HUES48 (cell line): ENCODE data around the gene UMPS.

Experiments
- H3K27ac ChIP-seq: one replicate; pipeline ENCODE4 v1.7.0; 2013; ENCODE audit warnings: low read depth, low read length, inconsistent platforms
- H3K27me3 ChIP-seq: 2 replicates; pipeline ENCODE4 v1.6.1; 2013; ENCODE audit warnings: mild to moderate bottlenecking, low read length; ENCODE audit not compliant: control insufficient read depth, insufficient read depth
- H3K36me3 ChIP-seq: 2 replicates; pipeline ENCODE4 v1.6.1; 2013; ENCODE audit warnings: low read length; ENCODE audit not compliant: control insufficient read depth, insufficient read depth
- H3K4me1 ChIP-seq: 2 replicates; pipeline ENCODE4 v1.6.1; 2013; ENCODE audit warnings: mild to moderate bottlenecking, low read length; ENCODE audit not compliant: control insufficient read depth, insufficient read depth
- H3K4me3 ChIP-seq: 2 replicates; pipeline ENCODE4 v1.5.1; 2013; ENCODE audit warnings: mild to moderate bottlenecking, low read depth, low read length
- H3K9ac ChIP-seq: 2 replicates; pipeline ENCODE4 v1.6.1; 2013; ENCODE audit warnings: mild to moderate bottlenecking, low read depth, low read length, moderate library complexity
- H3K9me3 ChIP-seq: 2 replicates; pipeline ENCODE4 v1.6.1; 2013; ENCODE audit warnings: low read length; ENCODE audit not compliant: control insufficient read depth, insufficient read depth

Gene UMPS

GRCh38 chr3:124730129-124730940 lies at the start of gene UMPS:
Gene UMPS, plus strand, starts transcription at chr3:124730452. Its CDS starts 20 bp downstream, at chr3:124730472.
- H3K9ac ChIP-seq: peak within 1 kb of the TSS; percentile 98
- H3K27ac ChIP-seq: peak within 1 kb of the TSS; percentile 84
- H3K36me3 ChIP-seq: peaks cover 28% of the 10 kb centered on the region
- H3K27me3 ChIP-seq: peaks cover 6% of the 10 kb centered on the region
- H3K4me3 ChIP-seq: peak within 1 kb of the TSS; percentile 98
- H3K4me1 ChIP-seq: peaks cover 4% of the 10 kb centered on the region
- no peaks in the 10 kb centered on the region for H3K9me3 ChIP-seq

GRCh38 chr3:124680521-124680920 lies 49.7 kb upstream of the UMPS start:
- Histone ChIP-seq H3K9ac (no peak overlapping the region), H3K4me3 (no peak overlapping the region), H3K36me3 (no peaks in the 10 kb centered on the region)

GRCh38 chr3:124682263-124682662 lies 48.0 kb upstream of the UMPS start:
- Histone ChIP-seq H3K36me3 (no peaks in the 10 kb centered on the region), H3K9ac (no peak overlapping the region)

More at GRCh38 chr3:124680521-124680920, 49.7 kb upstream of the UMPS start:
- H3K9me3 ChIP-seq: no peaks in the 10 kb centered on the region
- H3K4me1 ChIP-seq: no peaks in the 10 kb centered on the region
- H3K27ac ChIP-seq: no peak overlapping the region
- no peaks in the 10 kb centered on the region for H3K27me3 ChIP-seq

GRCh38 chr3:124684459-124684858 lies 45.8 kb upstream of the UMPS start:
- Histone ChIP-seq H3K27me3 (no peaks in the 10 kb centered on the region), H3K4me1 (0 out of 2 replicates have a peak, but pooled peaks cover 2% of the 10 kb centered on the region), H3K27ac (no peak overlapping the region), H3K4me3 (no peak overlapping the region), H3K9ac (no peak overlapping the region), H3K9me3 (no peaks in the 10 kb centered on the region), H3K36me3 (no peaks in the 10 kb centered on the region)

More at GRCh38 chr3:124682263-124682662, 48.0 kb upstream of the UMPS start:
- Histone ChIP-seq H3K27ac (no peak overlapping the region), H3K9me3 (no peaks in the 10 kb centered on the region), H3K27me3 (no peaks in the 10 kb centered on the region), H3K4me3 (no peak overlapping the region), H3K4me1 (no peaks in the 10 kb centered on the region)

GRCh38 chr3:124685067-124685466 lies 45.2 kb upstream of the UMPS start:
- H3K4me1 ChIP-seq: 0 out of 2 replicates have a peak, but pooled peaks cover 2% of the 10 kb centered on the region
- H3K9ac ChIP-seq: no peak overlapping the region
- H3K9me3 ChIP-seq: no peaks in the 10 kb centered on the region
- no peak overlapping the region for H3K27ac ChIP-seq
- no peak overlapping the region for H3K4me3 ChIP-seq
- no peaks in the 10 kb centered on the region for H3K36me3 ChIP-seq
- H3K27me3 ChIP-seq: no peaks in the 10 kb centered on the region

GRCh38 chr3:124685481-124685880 lies 44.8 kb upstream of the UMPS start:
- no peaks in the 10 kb centered on the region for H3K9me3 ChIP-seq
- no peak overlapping the region for H3K4me3 ChIP-seq
- H3K36me3 ChIP-seq: no peaks in the 10 kb centered on the region
- 0 out of 2 replicates have a peak, but pooled peaks cover 2% of the 10 kb centered on the region for H3K4me1 ChIP-seq
- no peak overlapping the region for H3K9ac ChIP-seq
- no peaks in the 10 kb centered on the region for H3K27me3 ChIP-seq
- no peak overlapping the region for H3K27ac ChIP-seq

- H3K4me3 ChIP-seq: no peak overlapping the region
- no peaks in the 10 kb centered on the region for H3K27me3 ChIP-seq
- H3K27ac ChIP-seq: no peak overlapping the region
- H3K36me3 ChIP-seq: no peaks in the 10 kb centered on the region
- no peak overlapping the region for H3K9ac ChIP-seq
- no peaks in the 10 kb centered on the region for H3K9me3 ChIP-seq
- H3K4me1 ChIP-seq: 0 out of 2 replicates have a peak, but pooled peaks cover 2% of the 10 kb centered on the region
These were observed 44.1 kb upstream of the UMPS start for GRCh38 chr3:124686028-124686670.

- Histone ChIP-seq H3K27ac (no peak overlapping the region), H3K27me3 (no peaks in the 10 kb centered on the region), H3K36me3 (no peaks in the 10 kb centered on the region), H3K9ac (no peak overlapping the region), H3K9me3 (no peaks in the 10 kb centered on the region), H3K4me1 (0 out of 2 replicates have a peak, but pooled peaks cover 2% of the 10 kb centered on the region), H3K4me3 (no peak overlapping the region)
These were observed 41.4 kb upstream of the UMPS start for GRCh38 chr3:124688581-124689454.

- Histone ChIP-seq H3K4me1 (0 out of 2 replicates have a peak, but pooled peaks cover 2% of the 10 kb centered on the region), H3K27ac (no peak overlapping the region), H3K36me3 (no peaks in the 10 kb centered on the region), H3K9me3 (no peaks in the 10 kb centered on the region), H3K4me3 (no peak overlapping the region), H3K9ac (no peak overlapping the region), H3K27me3 (no peaks in the 10 kb centered on the region)
These were observed 38.7 kb upstream of the UMPS start for GRCh38 chr3:124691599-124691998.

GRCh38 chr3:124694486-124694885 lies 35.8 kb upstream of the UMPS start:
- no peaks in the 10 kb centered on the region for H3K36me3 ChIP-seq
- H3K27me3 ChIP-seq: no peaks in the 10 kb centered on the region
- no peak overlapping the region for H3K9ac ChIP-seq
- no peaks in the 10 kb centered on the region for H3K9me3 ChIP-seq
- H3K27ac ChIP-seq: no peak overlapping the region
- H3K4me1 ChIP-seq: no peaks in the 10 kb centered on the region
- H3K4me3 ChIP-seq: no peak overlapping the region
